IMR-90 (cell line): Measurements from ENCODE around the gene PRKAG2. TPM values are rescaled to one million over a fixed set of nuclear protein-coding genes. Genes with fewer than 3 reads are reported as not detected.

Source experiments
- ATAC-seq: fragments of 200-7000 bp; cut with Tn5 transposase; 2 replicates; pipeline ENCODE4 v1.9.1; 2020; ENCODE audit warnings: low read depth, mild to moderate bottlenecking, moderate library complexity
- BruUV-seq: library from RNA; stranded (reverse); fragments of 400-500 nt; replicated peaks from 2 replicates; lab custom pipeline; 2021; lab: Mats Ljungman, UMichigan
- CTCF ChIA-PET: fragments of 300-600 bp; formaldehyde crosslinking; extraction: SDS; loops from one replicate; lab custom pipeline; 2021; ENCODE audit warnings: antibody characterized with exemption; lab: Yijun Ruan, JAX
- POLR2A ChIA-PET: fragments of 300-600 bp; sonication (Branson Sonifier 250); formaldehyde crosslinking; loops from one replicate; lab custom pipeline; 2022; ENCODE audit warnings: antibody characterized with exemption; ENCODE audit not compliant: unreplicated experiment; lab: Charles Lee
- DNase-seq: peaks from one replicate; pipeline ENCODE4 v3.0.0; 2013
- H2AFZ ChIP-seq: replicated peaks from 2 replicates; pipeline ENCODE3; 2013; ENCODE audit warnings: low read length, mild to moderate bottlenecking; ENCODE audit not compliant: poor library complexity
- H2AK5ac ChIP-seq: 2 replicates; pipeline ENCODE4 v1.6.1; 2013; ENCODE audit warnings: low read depth, low read length, inconsistent platforms
- H2AK9ac ChIP-seq: replicated peaks from 2 replicates; pipeline ENCODE3; 2013; ENCODE audit warnings: mild to moderate bottlenecking, low read depth, low read length, moderate library complexity; ENCODE audit not compliant: poor library complexity
- H2BK120ac ChIP-seq: 2 replicates; pipeline ENCODE4 v1.6.1; 2013; ENCODE audit warnings: low read depth, low read length, inconsistent platforms
- H2BK15ac ChIP-seq: 3 replicates; pipeline ENCODE4 v1.6.1; 2013; ENCODE audit warnings: low read depth, low read length, inconsistent platforms
- H2BK20ac ChIP-seq: 2 replicates; pipeline ENCODE4 v1.6.1; 2013; ENCODE audit warnings: low read depth, mild to moderate bottlenecking, inconsistent platforms, low read length, moderate library complexity
- H2BK5ac ChIP-seq: 2 replicates; pipeline ENCODE4 v1.6.1; 2013; ENCODE audit warnings: mild to moderate bottlenecking, low read depth, low read length, inconsistent platforms; ENCODE audit not compliant: poor library complexity, severe bottlenecking
- H3K14ac ChIP-seq: replicated peaks from 2 replicates; pipeline ENCODE4 v1.6.1; 2013; ENCODE audit warnings: low read depth, low read length, inconsistent platforms
- H3K18ac ChIP-seq: 2 replicates; pipeline ENCODE4 v1.6.1; 2013; ENCODE audit warnings: low read depth, low read length, control low read depth
- H3K23ac ChIP-seq: 2 replicates; pipeline ENCODE4 v1.6.1; 2013; ENCODE audit warnings: low read depth, low read length, inconsistent platforms
- H3K27ac ChIP-seq: 2 replicates; pipeline ENCODE4 v1.5.1; 2013; ENCODE audit warnings: mild to moderate bottlenecking, control low read depth, low read length; ENCODE audit not compliant: insufficient read depth
- H3K27me3 ChIP-seq: 2 replicates; pipeline ENCODE4 v1.6.1; 2013; ENCODE audit warnings: low read length; ENCODE audit not compliant: control insufficient read depth, insufficient read depth
- H3K36me3 ChIP-seq: 2 replicates; pipeline ENCODE4 v1.6.1; 2013; ENCODE audit warnings: low read length, mixed read lengths; ENCODE audit not compliant: control insufficient read depth, insufficient read depth
- H3K4ac ChIP-seq: 2 replicates; pipeline ENCODE4 v1.6.1; 2013; ENCODE audit warnings: low read depth, low read length, inconsistent platforms
- H3K4me1 ChIP-seq: 2 replicates; pipeline ENCODE4 v1.6.1; 2013; ENCODE audit warnings: low read length, mixed read lengths; ENCODE audit not compliant: control insufficient read depth, insufficient read depth
- H3K4me2 ChIP-seq: 2 replicates; pipeline ENCODE4 v1.6.1; 2013; ENCODE audit warnings: low read depth, mild to moderate bottlenecking, control low read depth, low read length, moderate library complexity
- H3K4me3 ChIP-seq: 2 replicates; pipeline ENCODE4 v1.5.1; 2013; ENCODE audit warnings: low read depth, mild to moderate bottlenecking, control low read depth, low read length, moderate library complexity; ENCODE audit not compliant: insufficient read depth
- H3K56ac ChIP-seq: 2 replicates; pipeline ENCODE4 v1.6.1; 2013; ENCODE audit warnings: low read length, inconsistent platforms; ENCODE audit not compliant: insufficient read depth; ENCODE audit errors: extremely low read depth
- H3K79me1 ChIP-seq, 2 experiments: 2 replicates each; pipeline ENCODE4 v1.6.1; 2013; ENCODE audit warnings: low read length in 2 of 2, inconsistent platforms in 1 of 2, low read depth in 1 of 2
- H3K9ac ChIP-seq: 2 replicates; pipeline ENCODE4 v1.6.1; 2013; ENCODE audit warnings: low read depth, low read length, control low read depth
- H3K9me1 ChIP-seq: 2 replicates; pipeline ENCODE4 v1.6.1; 2013; ENCODE audit warnings: low read length, inconsistent platforms; ENCODE audit not compliant: insufficient read depth
- H3K9me3 ChIP-seq: 2 replicates; pipeline ENCODE4 v1.6.1; 2013; ENCODE audit warnings: low read length; ENCODE audit not compliant: control insufficient read depth, insufficient read depth
- H4K20me1 ChIP-seq: 2 replicates; pipeline ENCODE4 v1.6.1; 2013; ENCODE audit warnings: low read length, inconsistent platforms; ENCODE audit not compliant: insufficient read depth
- H4K5ac ChIP-seq: 2 replicates; pipeline ENCODE4 v1.6.1; 2013; ENCODE audit warnings: mild to moderate bottlenecking, low read depth, low read length, control low read depth
- H4K8ac ChIP-seq, 2 experiments: 2 replicates each; pipeline ENCODE4 v1.6.1; 2013; ENCODE audit warnings: low read depth in 2 of 2, low read length in 2 of 2, control low read depth in 1 of 2, inconsistent platforms in 1 of 2
- H4K91ac ChIP-seq: 2 replicates; pipeline ENCODE4 v1.6.1; 2013; ENCODE audit warnings: low read depth, low read length, inconsistent platforms; ENCODE audit not compliant: insufficient read depth
- CEBPB ChIP-seq: IDR thresholded peaks from 2 replicates; pipeline ENCODE4 v1.6.1; 2012; ENCODE audit warnings: low read depth, low read length, improper control_type of control experiment
- CHD1 ChIP-seq: IDR thresholded peaks from 2 replicates; pipeline ENCODE4 v1.6.1; 2012; ENCODE audit warnings: low read depth, low read length, improper control_type of control experiment
- CTCF ChIP-seq: conservative IDR thresholded peaks from 2 replicates; pipeline ENCODE4 v1.5.1; 2012; ENCODE audit warnings: mild to moderate bottlenecking, low read depth, low read length, improper control_type of control experiment
- ELK1 ChIP-seq: fragments of 150-350 bp; IDR thresholded peaks from 2 replicates; pipeline ENCODE4 v1.6.1; 2016; ENCODE audit warnings: low read depth, mild to moderate bottlenecking, low read length, moderate library complexity, borderline replicate concordance
- MAFK ChIP-seq: IDR thresholded peaks from 2 replicates; pipeline ENCODE4 v1.6.1; 2012; ENCODE audit warnings: low read depth, low read length, improper control_type of control experiment
- MAZ ChIP-seq: IDR thresholded peaks from 2 replicates; pipeline ENCODE4 v1.6.1; 2012; ENCODE audit warnings: low read depth, mild to moderate bottlenecking, low read length, improper control_type of control experiment, moderate library complexity, borderline replicate concordance
- MXI1 ChIP-seq: IDR thresholded peaks from 2 replicates; pipeline ENCODE4 v1.6.1; 2012; ENCODE audit warnings: low read depth, mild to moderate bottlenecking, low read length, moderate library complexity, borderline replicate concordance
- NFE2L2 ChIP-seq: fragments of 150-350 bp; IDR thresholded peaks from 2 replicates; pipeline ENCODE4 v1.6.1; 2016; ENCODE audit warnings: low read depth, mild to moderate bottlenecking, low read length
- POLR2A ChIP-seq: IDR thresholded peaks from 2 replicates; pipeline ENCODE4 v1.6.1; 2012; ENCODE audit warnings: mild to moderate bottlenecking, low read depth, low read length
- RCOR1 ChIP-seq: IDR thresholded peaks from 2 replicates; pipeline ENCODE4 v1.6.1; 2012; ENCODE audit warnings: mild to moderate bottlenecking, low read length, improper control_type of control experiment; ENCODE audit not compliant: insufficient replicate concordance
- RFX5 ChIP-seq: IDR thresholded peaks from 2 replicates; pipeline ENCODE4 v1.8.0; 2012; ENCODE audit warnings: low read depth, mild to moderate bottlenecking, low read length, moderate library complexity
- SMC3 ChIP-seq: fragments of 150-350 bp; IDR thresholded peaks from 2 replicates; pipeline ENCODE4 v1.6.1; 2016; ENCODE audit warnings: low read depth, mild to moderate bottlenecking, antibody characterized with exemption, low read length, moderate library complexity
- USF2 ChIP-seq: fragments of 150-350 bp; IDR thresholded peaks from 2 replicates; pipeline ENCODE4 v1.6.1; 2017; ENCODE audit warnings: mild to moderate bottlenecking, antibody characterized with exemption, low read length, low read depth
- WGBS, 2 experiments: methylation state at CpG; one replicate each; pipeline versions ENCODE4 v1.1.5 to v1.1.7; 2013; ENCODE audit warnings: missing lambda C conversion rate in 2 of 2; ENCODE audit not compliant: insufficient read length in 1 of 2; ENCODE audit errors: extremely low coverage in 2 of 2; 5-methylcytosine and 5-hydroxymethylcytosine counted together
- dilution Hi-C: fragments of 300-500 bp; cut with HindIII; formaldehyde crosslinking; loops from one replicate; pipeline ENCODE4 v1.14.3; 2018; ENCODE audit warnings: low sequenced_read_pairs; ENCODE audit not compliant: unreplicated experiment
- in situ Hi-C: fragments of 300-500 bp; cut with MboI; formaldehyde crosslinking; loops from 3 replicates; pipeline ENCODE4 v1.14.3; 2019; ENCODE audit warnings: low sequenced_read_pairs, inconsistent platforms, mixed read lengths
- intact Hi-C: fragments of 100-400 bp; cut with micrococcal nuclease; formaldehyde crosslinking; loops from 2 replicates; pipeline ENCODE4 v1.10.0; 2022
- polyA plus RNA-seq, 3 experiments: library from polyadenylated mRNA; depleted of rRNA; stranded (reverse); fragments of >200 nt; gene quantifications; 2 replicates each; pipeline ENCODE4 v1.2.3, GENCODE V29; 2012; ENCODE audit warnings: low replicate concordance in 1 of 3
- total RNA-seq: library from RNA; depleted of rRNA; stranded (reverse); fragments of >200 nt; gene quantifications from 2 replicates; pipeline ENCODE4 v1.2.3, GENCODE V29; 2012

The PRKAG2 gene
- total and polyA plus RNA-seq, 2 of the 4 experiments (the other 2 are of a cell fraction), result 15.4 to 21.6 TPM

GRCh38 chr7:151629713-151630272, 247.1 kb downstream of the PRKAG2 start:
- Histone ChIP-seq H2BK120ac (no peak overlapping the region), H4K8ac (no peak overlapping the region), H3K4me2 (no peak overlapping the region), H3K9ac (no peak overlapping the region), H2BK5ac (no peak overlapping the region), H3K79me1 (peaks cover 21 to 67% of the 10 kb centered on the region in 2 experiments), H3K14ac (no peak overlapping the region), H2BK15ac (no peak overlapping the region), H3K9me3 (peaks cover 2% of the 10 kb centered on the region; the same call in 1 of the 2 replicates), H2AFZ (no peak overlapping the region), H3K36me3 (peaks cover 5% of the 10 kb centered on the region; the same call in 1 of the 2 replicates), H3K18ac (no peak overlapping the region), H2AK5ac (no peak overlapping the region), H4K5ac (no peak overlapping the region), H3K9me1 (no peaks in the 10 kb centered on the region; the same call in none of the 2 replicates), H2AK9ac (no peak overlapping the region), H3K4me3 (no peak overlapping the region), H3K4ac (no peak overlapping the region), H4K20me1 (peaks cover 13% of the 10 kb centered on the region; the same call in 1 of the 2 replicates), H3K27me3 (no peaks in the 10 kb centered on the region), H4K91ac (no peak overlapping the region), H2BK20ac (no peak overlapping the region), H3K27ac (no peak overlapping the region), H3K4me1 (no peaks in the 10 kb centered on the region; the same call in 1 of the 2 replicates), H3K56ac (no peak overlapping the region), H3K23ac (no peak overlapping the region; the same call in 1 of the 2 replicates)
- POLR2A ChIA-PET, result no interaction called here
- ATAC-seq (no peak), DNase-seq (no peak)
- TSS peak; percentile 40 for BruUV-seq
- CTCF ChIA-PET, result interaction anchor here (0.9 kb wide), 1 partner anchor 9 kb away, joined by 3 read pairs; no protein-coding TSS in a partner anchor
- dilution Hi-C loops, result no loop called here
- TF ChIP-seq RCOR1 (no peak), MAFK (no peak), POLR2A (no peak), CHD1 (no peak), CEBPB (no peak), CTCF (no peak), USF2 (no peak), MAZ (no peak), RFX5 (no peak), NFE2L2 (no peak), SMC3 (no peak), MXI1 (no peak), ELK1 (no peak)
- WGBS, 2 experiments, result 100% methylated on average over 2 of the region's 8 CpGs; no CpG with 5 or more reads in 1 of the 2 experiments
- intact Hi-C loops, result loop anchor here (2.0 to 5.0 kb wide), 5 partner anchors 29 to 167 kb away; no protein-coding TSS in a partner anchor
- in situ Hi-C loops, result loop anchor here (10.0 kb wide), 1 partner anchor 115 kb away; no protein-coding TSS in a partner anchor
